Measurements from ENCODE around the gene GRM8. TPM values are rescaled to one million over a fixed set of nuclear protein-coding genes. Genes with fewer than 3 reads are reported as not detected.

GRM8 gene
- total and polyA plus RNA-seq, 2 donors from 2014 or later: 3.2 TPM; not detected in 1

DNA sequence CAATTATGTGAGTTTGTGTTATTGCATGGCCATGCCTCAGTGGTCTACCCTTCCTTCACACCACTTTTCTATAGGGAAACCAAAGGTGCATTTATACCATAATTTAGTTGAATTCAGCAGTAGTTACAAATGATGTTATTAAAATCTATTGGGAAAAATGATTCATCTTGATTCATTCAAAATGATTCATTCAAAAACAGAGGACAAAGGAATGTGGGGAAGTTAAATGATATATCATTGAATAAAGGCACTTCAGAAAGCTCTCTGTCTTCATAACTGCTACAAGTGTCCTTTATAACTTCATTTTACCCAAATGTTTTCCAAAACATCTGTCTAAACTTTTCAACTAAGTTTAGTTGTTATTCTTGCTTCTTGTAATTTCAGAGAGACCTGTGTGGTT is 722.9 kb downstream of the GRM8 start:
- H3K36me3 ChIP-seq (ENCODE audit: control insufficient read depth in 2 of 3, insufficient read depth in 3 of 3, low read length in 3 of 3): no peaks in the 10 kb centered on the region
- FAIRE-seq (no peak), DNase-seq (no peak)
- no peak overlapping the region for H3K4me3 ChIP-seq (ENCODE audit: low read length in 3 of 3)
- intact Hi-C loops (cut with DNase I): no loop called here
- H3K4me1 ChIP-seq (ENCODE audit: control insufficient read depth in 2 of 3, insufficient read depth in 2 of 3, low read depth in 1 of 3, low read length in 3 of 3): no peaks in the 10 kb centered on the region
- H3K9ac ChIP-seq (ENCODE audit: low read length in 3 of 3): no peak overlapping the region
- H3K27ac ChIP-seq (ENCODE audit: low read depth in 2 of 2, low read length in 2 of 2): no peak overlapping the region
- no peaks in the 10 kb centered on the region for H3K9me3 ChIP-seq (ENCODE audit: control insufficient read depth in 2 of 3, insufficient read depth in 1 of 3, low read length in 3 of 3)
- H3K27me3 ChIP-seq (ENCODE audit: control insufficient read depth, insufficient read depth, low read length): no peaks in the 10 kb centered on the region
- TF ChIP-seq, protein P1, sequence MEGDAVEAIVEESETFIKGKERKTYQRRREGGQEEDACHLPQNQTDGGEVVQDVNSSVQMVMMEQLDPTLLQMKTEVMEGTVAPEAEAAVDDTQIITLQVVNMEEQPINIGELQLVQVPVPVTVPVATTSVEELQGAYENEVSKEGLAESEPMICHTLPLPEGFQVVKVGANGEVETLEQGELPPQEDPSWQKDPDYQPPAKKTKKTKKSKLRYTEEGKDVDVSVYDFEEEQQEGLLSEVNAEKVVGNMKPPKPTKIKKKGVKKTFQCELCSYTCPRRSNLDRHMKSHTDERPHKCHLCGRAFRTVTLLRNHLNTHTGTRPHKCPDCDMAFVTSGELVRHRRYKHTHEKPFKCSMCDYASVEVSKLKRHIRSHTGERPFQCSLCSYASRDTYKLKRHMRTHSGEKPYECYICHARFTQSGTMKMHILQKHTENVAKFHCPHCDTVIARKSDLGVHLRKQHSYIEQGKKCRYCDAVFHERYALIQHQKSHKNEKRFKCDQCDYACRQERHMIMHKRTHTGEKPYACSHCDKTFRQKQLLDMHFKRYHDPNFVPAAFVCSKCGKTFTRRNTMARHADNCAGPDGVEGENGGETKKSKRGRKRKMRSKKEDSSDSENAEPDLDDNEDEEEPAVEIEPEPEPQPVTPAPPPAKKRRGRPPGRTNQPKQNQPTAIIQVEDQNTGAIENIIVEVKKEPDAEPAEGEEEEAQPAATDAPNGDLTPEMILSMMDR (IDR thresholded peaks at IDR 0.05; ENCODE audit: borderline replicate concordance, extremely low read depth, insufficient read depth): no peak

DNA sequence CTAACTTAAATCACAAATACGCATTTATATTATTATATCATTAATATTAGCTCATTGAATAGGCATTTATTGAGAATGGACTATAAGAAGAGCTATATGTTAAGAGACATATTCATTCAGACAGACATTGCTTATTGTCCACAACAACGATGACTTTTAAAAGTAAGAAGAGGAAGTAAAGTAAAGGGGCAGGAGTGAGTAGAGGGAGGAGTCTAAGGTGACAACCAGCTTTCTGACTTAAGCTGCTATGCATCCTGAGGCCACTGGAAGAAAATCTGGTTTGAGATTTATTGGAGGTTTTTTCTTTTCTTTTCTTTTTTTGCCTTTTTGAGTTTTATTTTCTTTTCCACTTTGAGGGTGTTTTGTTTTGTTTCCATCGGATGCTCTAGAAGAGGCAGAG is 723.5 kb downstream of the GRM8 start:
- intact Hi-C loops (cut with DNase I): no loop called here
- FAIRE-seq (no peak), DNase-seq (no peak)
- H3K4me1 ChIP-seq (ENCODE audit: control insufficient read depth in 2 of 3, insufficient read depth in 2 of 3, low read depth in 1 of 3, low read length in 3 of 3): no peaks in the 10 kb centered on the region
- H3K4me3 ChIP-seq (ENCODE audit: low read length in 3 of 3): no peak overlapping the region
- no peaks in the 10 kb centered on the region for H3K9me3 ChIP-seq (ENCODE audit: control insufficient read depth in 2 of 3, insufficient read depth in 1 of 3, low read length in 3 of 3)
- no peaks in the 10 kb centered on the region for H3K27me3 ChIP-seq (ENCODE audit: control insufficient read depth, insufficient read depth, low read length)
- no peaks in the 10 kb centered on the region for H3K36me3 ChIP-seq (ENCODE audit: control insufficient read depth in 2 of 3, insufficient read depth in 3 of 3, low read length in 3 of 3)
- TF ChIP-seq, protein P1 (IDR thresholded peaks at IDR 0.05; ENCODE audit: borderline replicate concordance, extremely low read depth, insufficient read depth): no peak
- no peak overlapping the region for H3K27ac ChIP-seq (ENCODE audit: low read depth in 2 of 2, low read length in 2 of 2)
- H3K9ac ChIP-seq (ENCODE audit: low read length in 3 of 3): no peak overlapping the region

DNA sequence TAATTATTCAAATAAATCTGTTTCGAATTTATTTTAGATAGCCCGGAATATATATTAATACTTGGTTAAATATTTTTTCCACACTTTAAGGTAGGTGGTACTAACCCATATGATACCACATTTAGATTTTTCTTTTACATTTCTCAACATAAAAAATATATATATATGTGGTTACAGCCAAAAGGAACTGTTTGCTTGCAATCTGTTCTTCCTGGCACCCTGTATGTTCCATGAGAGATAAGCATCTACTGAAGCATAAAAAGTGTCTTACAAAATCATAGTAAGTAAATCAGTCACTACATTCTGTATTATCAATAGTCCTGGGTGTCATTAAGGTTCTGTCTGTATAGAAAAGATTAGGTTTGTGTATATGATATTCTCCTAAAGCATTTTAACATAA is 726.8 kb downstream of the GRM8 start:
- Histone ChIP-seq H3K27ac (ENCODE audit: low read depth in 2 of 2, low read length in 2 of 2) (no peak overlapping the region), H3K9me3 (ENCODE audit: control insufficient read depth in 2 of 3, insufficient read depth in 1 of 3, low read length in 3 of 3) (no peaks in the 10 kb centered on the region), H3K27me3 (ENCODE audit: control insufficient read depth, insufficient read depth, low read length) (no peaks in the 10 kb centered on the region), H3K4me1 (ENCODE audit: control insufficient read depth in 2 of 3, insufficient read depth in 2 of 3, low read depth in 1 of 3, low read length in 3 of 3) (no peaks in the 10 kb centered on the region), H3K36me3 (ENCODE audit: control insufficient read depth in 2 of 3, insufficient read depth in 3 of 3, low read length in 3 of 3) (no peaks in the 10 kb centered on the region), H3K4me3 (ENCODE audit: low read length in 3 of 3) (no peak overlapping the region), H3K9ac (ENCODE audit: low read length in 3 of 3) (no peak overlapping the region)
- FAIRE-seq (no peak), DNase-seq (no peak)
- intact Hi-C loops (cut with DNase I): no loop called here
- TF ChIP-seq, protein P1 (IDR thresholded peaks at IDR 0.05; ENCODE audit: borderline replicate concordance, extremely low read depth, insufficient read depth): no peak

DNA sequence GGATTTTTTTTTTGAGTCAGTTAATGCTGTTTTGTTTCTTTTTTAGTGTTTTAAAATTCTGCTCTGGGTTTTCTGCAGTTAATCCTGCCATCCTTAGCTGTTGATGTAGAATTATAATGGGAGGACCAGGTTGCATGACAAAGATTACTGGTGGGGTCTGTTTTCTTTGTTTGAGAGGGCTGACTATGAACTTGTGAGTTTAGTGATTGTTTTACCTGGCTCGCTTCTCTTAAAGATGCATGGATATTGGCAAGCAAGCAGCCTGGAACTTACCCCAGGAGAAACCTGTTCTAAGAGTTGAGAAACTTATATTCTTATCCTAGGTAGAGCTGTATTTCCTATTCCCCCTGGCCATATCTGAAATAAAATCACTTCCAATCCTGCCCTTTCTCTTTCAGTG is 727.8 kb downstream of the GRM8 start:
- intact Hi-C loops (cut with DNase I): no loop called here
- no peak for FAIRE-seq

More for the DNA sequence above, 727.8 kb downstream of the GRM8 start:
- Histone ChIP-seq H3K27me3 (ENCODE audit: control insufficient read depth, insufficient read depth, low read length) (no peaks in the 10 kb centered on the region), H3K27ac (ENCODE audit: low read depth in 2 of 2, low read length in 2 of 2) (no peak overlapping the region), H3K9me3 (ENCODE audit: control insufficient read depth in 2 of 3, insufficient read depth in 1 of 3, low read length in 3 of 3) (no peaks in the 10 kb centered on the region), H3K4me3 (ENCODE audit: low read length in 3 of 3) (no peak overlapping the region), H3K9ac (ENCODE audit: low read length in 3 of 3) (no peak overlapping the region), H3K4me1 (ENCODE audit: control insufficient read depth in 2 of 3, insufficient read depth in 2 of 3, low read depth in 1 of 3, low read length in 3 of 3) (no peaks in the 10 kb centered on the region), H3K36me3 (ENCODE audit: control insufficient read depth in 2 of 3, insufficient read depth in 3 of 3, low read length in 3 of 3) (no peaks in the 10 kb centered on the region)
- no peak for DNase-seq
- TF ChIP-seq, protein P1 (IDR thresholded peaks at IDR 0.05; ENCODE audit: borderline replicate concordance, extremely low read depth, insufficient read depth): no peak

Data from kidney (tissue), 14 donors.